ENCODE measurements around the gene MMP12.

DNA sequence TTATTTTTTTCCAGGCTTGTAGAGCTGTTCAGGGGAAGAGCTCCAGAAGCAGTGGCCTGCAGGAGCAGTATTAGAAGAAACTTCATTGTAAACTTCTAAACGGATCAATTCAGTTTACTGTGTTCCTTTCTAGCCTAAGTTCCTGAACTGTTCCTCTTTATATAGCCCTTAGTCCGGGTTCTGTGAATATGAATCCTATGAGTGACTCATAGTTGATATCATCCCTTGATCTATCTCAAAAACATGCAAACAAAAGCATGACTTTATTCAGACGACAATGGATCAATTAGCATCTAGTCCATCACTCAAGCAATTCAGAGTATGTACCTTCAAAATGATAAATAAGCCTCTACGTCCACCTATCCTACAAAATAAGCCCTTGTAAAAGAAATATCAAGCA lies at the start of gene MMP12:
- TF ChIP-seq, protein P1, sequence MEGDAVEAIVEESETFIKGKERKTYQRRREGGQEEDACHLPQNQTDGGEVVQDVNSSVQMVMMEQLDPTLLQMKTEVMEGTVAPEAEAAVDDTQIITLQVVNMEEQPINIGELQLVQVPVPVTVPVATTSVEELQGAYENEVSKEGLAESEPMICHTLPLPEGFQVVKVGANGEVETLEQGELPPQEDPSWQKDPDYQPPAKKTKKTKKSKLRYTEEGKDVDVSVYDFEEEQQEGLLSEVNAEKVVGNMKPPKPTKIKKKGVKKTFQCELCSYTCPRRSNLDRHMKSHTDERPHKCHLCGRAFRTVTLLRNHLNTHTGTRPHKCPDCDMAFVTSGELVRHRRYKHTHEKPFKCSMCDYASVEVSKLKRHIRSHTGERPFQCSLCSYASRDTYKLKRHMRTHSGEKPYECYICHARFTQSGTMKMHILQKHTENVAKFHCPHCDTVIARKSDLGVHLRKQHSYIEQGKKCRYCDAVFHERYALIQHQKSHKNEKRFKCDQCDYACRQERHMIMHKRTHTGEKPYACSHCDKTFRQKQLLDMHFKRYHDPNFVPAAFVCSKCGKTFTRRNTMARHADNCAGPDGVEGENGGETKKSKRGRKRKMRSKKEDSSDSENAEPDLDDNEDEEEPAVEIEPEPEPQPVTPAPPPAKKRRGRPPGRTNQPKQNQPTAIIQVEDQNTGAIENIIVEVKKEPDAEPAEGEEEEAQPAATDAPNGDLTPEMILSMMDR (IDR thresholded peaks at IDR 0.05; ENCODE audit: low read depth, low read length) = no peak
- TF ChIP-seq EZH2phosphoT487 (IDR thresholded peaks at IDR 0.05; ENCODE audit: low read depth) = no peak
